Measurements from ENCODE around the gene MTMR1. TPM values are rescaled to one million over a fixed set of nuclear protein-coding genes. Genes with fewer than 3 reads are reported as not detected.

Gene MTMR1
- total RNA-seq, 1 donor from 2014 or later: 42.8 TPM

GRCh38 chrX:150773117-150773516, 79.9 kb downstream of the MTMR1 start:
- peaks cover 10 to 29% (median 21%) of the 10 kb centered on the region in 3 donors for H3K36me3 ChIP-seq (ENCODE audit: control insufficient read depth in 3 of 3, insufficient read depth in 3 of 3, low read length in 3 of 3)
- H3K4me3 ChIP-seq (ENCODE audit: low read length in 3 of 3): no peak overlapping the region
- H3K4me1 ChIP-seq (ENCODE audit: control insufficient read depth in 3 of 3, insufficient read depth in 3 of 3, low read length in 3 of 3): peaks cover 0 to 2% (median 0%) of the 10 kb centered on the region in 3 donors
- H3K9ac ChIP-seq (ENCODE audit: low read depth in 1 of 3, low read length in 3 of 3): no peak overlapping the region
- no peak overlapping the region for H3K27ac ChIP-seq (ENCODE audit: low read depth, low read length)
- H3K9me3 ChIP-seq (ENCODE audit: control insufficient read depth in 3 of 3, low read length in 3 of 3): no peaks in the 10 kb centered on the region
- no peaks in the 10 kb centered on the region for H3K27me3 ChIP-seq (ENCODE audit: control insufficient read depth in 3 of 3, insufficient read depth in 3 of 3, low read length in 3 of 3)

GRCh38 chrX:150773634-150774033, 80.4 kb downstream of the MTMR1 start:
- peaks cover 0 to 2% (median 0%) of the 10 kb centered on the region in 3 donors for H3K4me1 ChIP-seq (ENCODE audit: control insufficient read depth in 3 of 3, insufficient read depth in 3 of 3, low read length in 3 of 3)
- no peaks in the 10 kb centered on the region for H3K9me3 ChIP-seq (ENCODE audit: control insufficient read depth in 3 of 3, low read length in 3 of 3)
- no peak overlapping the region for H3K27ac ChIP-seq (ENCODE audit: low read depth, low read length)
- no peak overlapping the region for H3K9ac ChIP-seq (ENCODE audit: low read depth in 1 of 3, low read length in 3 of 3)
- H3K4me3 ChIP-seq (ENCODE audit: low read length in 3 of 3): no peak overlapping the region
- no peaks in the 10 kb centered on the region for H3K27me3 ChIP-seq (ENCODE audit: control insufficient read depth in 3 of 3, insufficient read depth in 3 of 3, low read length in 3 of 3)
- peaks cover 9 to 24% (median 21%) of the 10 kb centered on the region in 3 donors for H3K36me3 ChIP-seq (ENCODE audit: control insufficient read depth in 3 of 3, insufficient read depth in 3 of 3, low read length in 3 of 3)

- Histone ChIP-seq H3K9me3 (ENCODE audit: control insufficient read depth in 3 of 3, low read length in 3 of 3) (no peaks in the 10 kb centered on the region), H3K36me3 (ENCODE audit: control insufficient read depth in 3 of 3, insufficient read depth in 3 of 3, low read length in 3 of 3) (peaks cover 2 to 21% (median 16%) of the 10 kb centered on the region in 3 donors), H3K27ac (ENCODE audit: low read depth, low read length) (no peak overlapping the region), H3K4me1 (ENCODE audit: control insufficient read depth in 3 of 3, insufficient read depth in 3 of 3, low read length in 3 of 3) (peaks cover 0 to 2% (median 0%) of the 10 kb centered on the region in 3 donors), H3K4me3 (ENCODE audit: low read length in 3 of 3) (no peak overlapping the region), H3K9ac (ENCODE audit: low read depth in 1 of 3, low read length in 3 of 3) (no peak overlapping the region), H3K27me3 (ENCODE audit: control insufficient read depth in 3 of 3, insufficient read depth in 3 of 3, low read length in 3 of 3) (no peaks in the 10 kb centered on the region)
Measured at GRCh38 chrX:150774798-150775568, 81.8 kb downstream of the MTMR1 start.

- H3K36me3 ChIP-seq (ENCODE audit: control insufficient read depth in 3 of 3, insufficient read depth in 3 of 3, low read length in 3 of 3): peaks cover 2 to 19% (median 10%) of the 10 kb centered on the region in 3 donors
- peaks cover 0 to 2% (median 0%) of the 10 kb centered on the region in 3 donors for H3K4me1 ChIP-seq (ENCODE audit: control insufficient read depth in 3 of 3, insufficient read depth in 3 of 3, low read length in 3 of 3)
- no peak overlapping the region for H3K9ac ChIP-seq (ENCODE audit: low read depth in 1 of 3, low read length in 3 of 3)
- no peaks in the 10 kb centered on the region for H3K27me3 ChIP-seq (ENCODE audit: control insufficient read depth in 3 of 3, insufficient read depth in 3 of 3, low read length in 3 of 3)
- H3K27ac ChIP-seq (ENCODE audit: low read depth, low read length): no peak overlapping the region
- no peak overlapping the region for H3K4me3 ChIP-seq (ENCODE audit: low read length in 3 of 3)
- H3K9me3 ChIP-seq (ENCODE audit: control insufficient read depth in 3 of 3, low read length in 3 of 3): no peaks in the 10 kb centered on the region
Measured at GRCh38 chrX:150775569-150776350, 82.6 kb downstream of the MTMR1 start.

- no peak overlapping the region for H3K9ac ChIP-seq (ENCODE audit: low read depth in 1 of 3, low read length in 3 of 3)
- H3K9me3 ChIP-seq (ENCODE audit: control insufficient read depth in 3 of 3, low read length in 3 of 3): no peaks in the 10 kb centered on the region
- peaks cover 0 to 2% (median 0%) of the 10 kb centered on the region in 3 donors for H3K4me1 ChIP-seq (ENCODE audit: control insufficient read depth in 3 of 3, insufficient read depth in 3 of 3, low read length in 3 of 3)
- H3K27me3 ChIP-seq (ENCODE audit: control insufficient read depth in 3 of 3, insufficient read depth in 3 of 3, low read length in 3 of 3): no peaks in the 10 kb centered on the region
- no peak overlapping the region for H3K4me3 ChIP-seq (ENCODE audit: low read length in 3 of 3)
- peaks cover 2 to 18% (median 10%) of the 10 kb centered on the region in 3 donors for H3K36me3 ChIP-seq (ENCODE audit: control insufficient read depth in 3 of 3, insufficient read depth in 3 of 3, low read length in 3 of 3)
- no peak overlapping the region for H3K27ac ChIP-seq (ENCODE audit: low read depth, low read length)
Measured at GRCh38 chrX:150777328-150777992, 84.3 kb downstream of the MTMR1 start.

- H3K27ac ChIP-seq (ENCODE audit: low read depth, low read length): no peak overlapping the region
Measured at GRCh38 chrX:150779385-150779784, 86.2 kb downstream of the MTMR1 start.

GRCh38 chrX:150781677-150782076, 88.5 kb downstream of the MTMR1 start:
- Histone ChIP-seq H3K4me3 (ENCODE audit: low read length in 3 of 3) (no peak overlapping the region), H3K4me1 (ENCODE audit: control insufficient read depth in 3 of 3, insufficient read depth in 3 of 3, low read length in 3 of 3) (no peaks in the 10 kb centered on the region), H3K27ac (ENCODE audit: low read depth, low read length) (no peak overlapping the region), H3K27me3 (ENCODE audit: control insufficient read depth in 3 of 3, insufficient read depth in 3 of 3, low read length in 3 of 3) (no peaks in the 10 kb centered on the region), H3K9me3 (ENCODE audit: control insufficient read depth in 3 of 3, low read length in 3 of 3) (no peaks in the 10 kb centered on the region), H3K36me3 (ENCODE audit: control insufficient read depth in 3 of 3, insufficient read depth in 3 of 3, low read length in 3 of 3) (no peaks in the 10 kb centered on the region), H3K9ac (ENCODE audit: low read depth in 1 of 3, low read length in 3 of 3) (no peak overlapping the region)

More at GRCh38 chrX:150779385-150779784, 86.2 kb downstream of the MTMR1 start:
- Histone ChIP-seq H3K4me1 (ENCODE audit: control insufficient read depth in 3 of 3, insufficient read depth in 3 of 3, low read length in 3 of 3) (no peaks in the 10 kb centered on the region), H3K9me3 (ENCODE audit: control insufficient read depth in 3 of 3, low read length in 3 of 3) (no peaks in the 10 kb centered on the region), H3K9ac (ENCODE audit: low read depth in 1 of 3, low read length in 3 of 3) (no peak overlapping the region), H3K36me3 (ENCODE audit: control insufficient read depth in 3 of 3, insufficient read depth in 3 of 3, low read length in 3 of 3) (peaks cover 2 to 15% (median 8%) of the 10 kb centered on the region in 3 donors), H3K4me3 (ENCODE audit: low read length in 3 of 3) (no peak overlapping the region), H3K27me3 (ENCODE audit: control insufficient read depth in 3 of 3, insufficient read depth in 3 of 3, low read length in 3 of 3) (no peaks in the 10 kb centered on the region)

- no peaks in the 10 kb centered on the region for H3K27me3 ChIP-seq (ENCODE audit: control insufficient read depth in 3 of 3, insufficient read depth in 3 of 3, low read length in 3 of 3)
- H3K9ac ChIP-seq (ENCODE audit: low read depth in 1 of 3, low read length in 3 of 3): no peak overlapping the region
- H3K4me3 ChIP-seq (ENCODE audit: low read length in 3 of 3): no peak overlapping the region
- no peaks in the 10 kb centered on the region for H3K4me1 ChIP-seq (ENCODE audit: control insufficient read depth in 3 of 3, insufficient read depth in 3 of 3, low read length in 3 of 3)
- no peak overlapping the region for H3K27ac ChIP-seq (ENCODE audit: low read depth, low read length)
- H3K9me3 ChIP-seq (ENCODE audit: control insufficient read depth in 3 of 3, low read length in 3 of 3): no peaks in the 10 kb centered on the region
- H3K36me3 ChIP-seq (ENCODE audit: control insufficient read depth in 3 of 3, insufficient read depth in 3 of 3, low read length in 3 of 3): peaks cover 3 to 13% (median 5%) of the 10 kb centered on the region in 3 donors
Measured at GRCh38 chrX:150790021-150790420, 96.8 kb downstream of the MTMR1 start.

- no peak overlapping the region for H3K4me3 ChIP-seq (ENCODE audit: low read length in 3 of 3)
- no peak overlapping the region for H3K27ac ChIP-seq (ENCODE audit: low read depth, low read length)
- H3K36me3 ChIP-seq (ENCODE audit: control insufficient read depth in 3 of 3, insufficient read depth in 3 of 3, low read length in 3 of 3): peaks cover 3 to 15% (median 6%) of the 10 kb centered on the region in 3 donors
- H3K27me3 ChIP-seq (ENCODE audit: control insufficient read depth in 3 of 3, insufficient read depth in 3 of 3, low read length in 3 of 3): no peaks in the 10 kb centered on the region
- no peaks in the 10 kb centered on the region for H3K4me1 ChIP-seq (ENCODE audit: control insufficient read depth in 3 of 3, insufficient read depth in 3 of 3, low read length in 3 of 3)
- H3K9me3 ChIP-seq (ENCODE audit: control insufficient read depth in 3 of 3, low read length in 3 of 3): no peaks in the 10 kb centered on the region
- no peak overlapping the region for H3K9ac ChIP-seq (ENCODE audit: low read depth in 1 of 3, low read length in 3 of 3)
Measured at GRCh38 chrX:150792949-150793527, 99.8 kb downstream of the MTMR1 start.

Measured in skeletal muscle tissue (tissue), 4 donors.